GM18511 (cell line): ENCODE data around the gene TUG1.
A peak's percentile ranks its signal among the peaks of the same experiment; 100 is the strongest.

ENCODE experiments used
- ATAC-seq: cut with Tn5 transposase; IDR thresholded peaks from one replicate; pipeline ENCODE4 v1.9.1; 2021; ENCODE audit warnings: mild to moderate bottlenecking, moderate library complexity; ENCODE audit not compliant: unreplicated experiment

Gene TUG1

DNA sequence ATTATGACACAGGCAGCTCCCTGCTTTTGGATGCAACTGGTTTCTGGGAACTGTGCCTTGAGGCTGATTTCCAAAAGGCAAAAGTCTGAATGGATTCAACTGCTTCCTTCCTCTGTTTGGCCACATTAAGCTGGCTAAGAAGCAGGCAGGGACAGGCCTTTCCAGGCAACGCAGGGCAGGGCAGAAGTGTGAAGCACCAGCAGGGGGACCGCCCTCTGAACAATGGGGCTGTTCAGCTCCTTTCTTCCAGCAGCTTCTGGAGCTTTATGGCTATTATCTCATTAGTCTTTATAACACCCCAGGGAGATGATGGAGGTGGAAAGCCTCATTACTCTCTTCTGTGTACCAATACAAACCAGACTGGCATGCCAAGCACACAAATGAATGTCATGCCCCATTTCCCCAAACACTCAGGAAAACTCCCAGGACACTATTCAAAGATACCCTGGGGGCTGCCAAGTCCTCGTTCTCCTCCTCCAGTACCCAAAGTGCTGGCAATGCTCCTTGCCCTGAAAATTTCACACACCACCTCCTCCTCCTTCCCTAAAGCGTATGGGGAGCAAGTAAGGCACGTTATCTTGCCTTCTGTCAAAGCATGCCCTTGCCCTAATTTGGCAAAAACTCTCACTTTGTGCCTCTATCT is 21.8 kb upstream of the TUG1 start:
- ATAC-seq = no peak

DNA sequence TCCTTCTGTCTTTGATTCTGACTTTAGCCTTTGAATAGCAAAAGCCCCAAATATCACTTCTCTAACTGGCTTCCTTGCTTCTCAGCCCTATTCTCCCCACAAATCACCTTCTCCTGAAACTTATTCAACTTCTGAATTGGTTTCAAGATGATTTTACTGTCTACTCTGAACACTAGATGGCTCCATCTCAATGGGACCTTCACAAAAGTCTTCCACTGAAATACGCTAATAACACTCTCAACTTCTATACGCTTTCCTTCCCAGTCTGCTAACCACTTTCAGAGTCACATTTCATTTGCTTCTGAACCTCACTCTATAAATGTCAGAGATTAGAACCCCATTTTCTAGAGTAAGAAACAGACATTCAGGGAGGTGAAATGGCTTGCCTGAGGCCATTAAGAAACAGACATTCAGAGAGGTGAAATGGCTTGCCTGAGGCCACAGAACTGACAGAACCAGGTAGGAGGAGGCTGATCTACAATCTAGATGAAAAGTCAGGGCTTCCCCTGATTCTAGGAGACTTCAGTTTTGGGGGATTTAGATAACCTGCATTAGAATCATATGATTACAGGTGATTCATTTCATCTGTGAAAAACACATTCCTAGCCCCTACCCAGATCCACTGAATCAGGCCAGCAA is 21.1 kb upstream of the TUG1 start:
- ATAC-seq = no peak

- ATAC-seq = no peak
Measured at GRCh38 chr22:30948930-30949342, 20.1 kb upstream of the TUG1 start.

GRCh38 chr22:30949934-30950660 is 19.0 kb upstream of the TUG1 start:
- ATAC-seq = no peak

DNA sequence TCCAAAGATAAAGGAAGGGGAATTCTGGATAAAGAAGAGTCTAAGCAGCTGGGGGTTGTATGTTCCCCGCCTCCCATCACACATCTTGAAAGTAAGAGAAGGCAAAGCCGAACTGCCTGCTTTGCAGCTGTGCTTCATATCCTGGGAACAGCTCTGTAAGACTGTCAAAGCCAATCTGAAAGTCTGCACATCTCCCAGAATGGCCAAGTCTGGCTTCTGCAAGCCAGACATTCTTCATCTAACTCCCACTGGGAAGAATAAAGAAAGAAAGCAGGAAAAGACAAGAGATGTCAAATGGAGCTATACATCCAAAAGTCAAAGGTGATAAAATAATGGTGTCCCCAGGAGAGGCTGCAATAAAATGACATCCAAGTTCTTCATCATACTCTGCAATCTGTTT is 15.9 kb upstream of the TUG1 start:
- no peak for ATAC-seq

GRCh38 chr22:30955153-30955552 is 13.9 kb upstream of the TUG1 start:
- no peak for ATAC-seq

DNA sequence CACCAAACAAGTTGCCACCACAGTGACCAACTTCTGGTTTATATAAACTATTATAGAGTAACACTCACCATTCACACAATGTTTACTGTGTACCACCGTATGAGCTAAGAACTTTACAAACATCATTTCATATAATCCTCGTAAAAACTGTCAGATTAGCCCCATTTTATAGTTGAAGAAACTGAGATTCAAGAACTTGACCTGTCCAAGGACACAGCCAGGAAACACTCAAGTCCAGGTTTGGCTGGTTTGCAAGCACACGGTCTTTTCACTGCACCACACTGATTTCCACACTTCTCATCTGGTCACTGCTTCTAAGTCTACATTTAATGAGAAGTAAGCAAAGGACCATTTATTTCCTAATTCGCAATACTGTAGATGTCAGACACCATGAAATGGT is 4.2 kb upstream of the TUG1 start:
- ATAC-seq = no peak

GRCh38 chr22:30968015-30968923 is 796 bp upstream of the TUG1 start, which contains the start of gene MORC2:
Gene MORC2, minus strand, starts transcription at chr22:30968774. Its CDS starts 885 bp downstream, at chr22:30967889.
- peak; percentile 44 for ATAC-seq

GRCh38 chr22:30969532-30970355 is 679 bp downstream of the TUG1 start:
- ATAC-seq = peak; percentile 40

GRCh38 chr22:30970356-30970746 is 1.3 kb downstream of the TUG1 start:
- ATAC-seq = no peak

- ATAC-seq = no peak
Measured at GRCh38 chr22:30978304-30978962, 9.4 kb downstream of the TUG1 start.

GRCh38 chr22:30979932-30980331 is 10.9 kb downstream of the TUG1 start:
- no peak for ATAC-seq

- no peak for ATAC-seq
Measured at GRCh38 chr22:30982512-30982911, 13.4 kb downstream of the TUG1 start.

GRCh38 chr22:30984317-30984716 is 15.3 kb downstream of the TUG1 start:
- ATAC-seq = no peak

DNA sequence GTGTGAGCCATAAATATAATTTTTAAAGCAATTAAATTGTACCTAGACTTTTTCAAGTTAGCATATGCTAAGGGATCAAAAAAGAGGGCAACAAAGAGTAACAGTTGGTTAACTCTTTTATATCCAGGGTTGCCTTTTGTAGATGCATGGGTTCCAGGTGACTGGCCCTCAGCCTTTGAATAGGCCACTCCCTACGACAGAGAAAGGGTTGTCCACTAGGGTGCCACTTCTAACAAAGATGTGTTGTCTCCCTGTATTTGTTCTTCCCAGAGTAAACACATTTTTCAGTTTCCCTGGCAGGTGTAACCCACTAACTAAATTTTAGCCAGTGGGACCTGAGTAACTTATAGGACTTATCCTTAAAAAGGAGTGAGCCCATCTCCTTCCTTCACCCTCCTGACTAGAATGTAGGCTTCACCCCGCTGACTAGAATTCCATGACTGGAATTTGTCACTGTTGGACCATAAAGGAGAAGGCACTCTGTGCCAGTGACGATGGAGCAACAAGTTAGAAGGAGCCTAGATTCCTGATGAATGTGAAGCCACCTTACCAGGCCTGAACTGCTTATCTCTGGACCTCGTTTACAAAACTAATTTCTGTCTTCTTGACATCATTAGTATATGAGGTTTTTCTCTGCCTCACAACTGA is 16.6 kb downstream of the TUG1 start:
- ATAC-seq = no peak

DNA sequence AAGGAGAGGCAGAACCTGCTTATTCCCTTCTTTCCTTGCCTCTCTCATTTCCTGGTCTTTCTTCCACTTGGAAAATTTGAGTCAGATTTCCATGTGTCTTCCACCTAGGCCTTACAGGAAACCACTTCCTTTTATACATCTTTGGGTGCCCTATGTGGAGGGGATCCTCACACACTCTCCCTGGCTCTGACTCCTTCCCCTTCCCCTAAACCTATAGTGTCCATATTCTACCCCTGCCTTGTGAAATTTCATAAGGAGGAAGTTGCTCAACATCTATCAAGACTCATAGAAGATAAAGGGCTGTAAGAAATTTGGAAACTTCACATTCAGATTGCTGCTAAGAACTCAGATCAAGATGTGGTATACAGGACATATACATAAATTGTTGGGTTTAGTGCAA is 20.4 kb downstream of the TUG1 start:
- ATAC-seq = no peak

DNA sequence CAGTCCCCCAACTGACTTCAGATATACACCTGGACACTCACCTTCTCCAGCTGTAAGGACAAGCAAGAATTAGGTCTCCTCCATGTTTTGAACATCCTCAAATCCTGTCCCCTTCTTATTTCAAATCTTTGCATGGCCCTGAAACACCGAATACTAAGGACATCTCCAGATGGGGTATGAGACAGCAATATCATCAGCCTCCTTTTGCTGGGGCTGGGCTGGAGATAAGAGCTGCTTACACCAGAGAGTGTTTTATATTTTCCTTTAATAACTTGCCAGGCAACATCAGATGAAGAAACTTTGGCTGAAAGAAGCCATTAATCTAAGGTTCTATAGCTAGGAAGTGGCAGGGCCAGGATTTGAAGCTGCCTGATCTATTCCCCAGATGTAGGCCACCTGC is 21.6 kb downstream of the TUG1 start:
- no peak for ATAC-seq

GRCh38 chr22:30992565-30992964 is 23.5 kb downstream of the TUG1 start:
- no peak for ATAC-seq

DNA sequence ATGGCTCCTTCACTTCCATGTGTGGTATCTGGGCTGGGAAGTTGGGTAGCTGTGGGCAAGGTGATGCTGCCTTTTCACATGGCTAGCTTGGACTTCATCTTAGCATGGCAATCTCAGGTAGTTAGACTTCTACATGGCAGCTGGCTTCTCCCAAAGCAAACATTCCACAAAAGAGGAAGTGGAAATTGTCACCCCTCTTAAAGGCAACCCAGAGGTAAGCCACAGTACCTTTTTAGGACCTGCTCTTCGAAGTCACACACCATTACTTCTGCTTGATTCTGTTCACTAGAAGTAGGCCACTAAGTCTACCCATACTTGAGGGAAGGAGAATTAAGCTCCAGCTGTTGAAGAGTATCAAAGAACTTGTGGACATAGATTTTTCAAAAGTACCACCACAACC is 25.9 kb downstream of the TUG1 start:
- ATAC-seq = no peak
